Activated T-helper 2 cell treated with anti-CD3 and anti-CD28 coated beads, Interferon-gamma antibody, Interleukin-2, Interleukin-4, amounts not matched to agents 10 μg/mL and 5 μg/mL and 100 μg/mL, durations not matched to agents 14 hours and 24 hours and 36 hours (primary cell): ENCODE measurements around the gene KRT4. TPM values are rescaled to one million over a fixed set of nuclear protein-coding genes. Genes with fewer than 3 reads are reported as not detected.

Source experiments
- DNase-seq: peaks from one replicate; pipeline ENCODE4 v3.0.0; 2021; ENCODE audit warnings: low spot score
- H3K27ac Mint-ChIP-seq: one replicate; pipeline ENCODE4 v1.8.0; 2021; ENCODE audit warnings: mixed read lengths
- H3K27me3 Mint-ChIP-seq: one replicate; pipeline ENCODE4 v1.8.0; 2021; ENCODE audit warnings: low read depth, mixed read lengths
- H3K36me3 Mint-ChIP-seq: one replicate; pipeline ENCODE4 v1.8.0; 2021; ENCODE audit warnings: low read depth, mixed read lengths
- H3K4me1 Mint-ChIP-seq: one replicate; pipeline ENCODE4 v1.8.0; 2021; ENCODE audit warnings: low read depth, mixed read lengths
- H3K4me3 Mint-ChIP-seq: one replicate; pipeline ENCODE4 v1.8.0; 2021; ENCODE audit warnings: low read depth, mild to moderate bottlenecking, moderate library complexity, mixed read lengths
- H3K9me3 Mint-ChIP-seq: one replicate; pipeline ENCODE4 v1.8.0; 2021; ENCODE audit warnings: mixed read lengths
- intact Hi-C: fragments of 100-400 bp; cut with micrococcal nuclease; formaldehyde crosslinking; loops from one replicate; pipeline ENCODE4 v1.15.1; 2023
- total RNA-seq: library from RNA; stranded (reverse); gene quantifications from 2 replicates; pipeline ENCODE4 v1.2.3, GENCODE V29; 2022

The KRT4 gene
- total RNA-seq, 1 donor from 2014 or later = not detected

DNA sequence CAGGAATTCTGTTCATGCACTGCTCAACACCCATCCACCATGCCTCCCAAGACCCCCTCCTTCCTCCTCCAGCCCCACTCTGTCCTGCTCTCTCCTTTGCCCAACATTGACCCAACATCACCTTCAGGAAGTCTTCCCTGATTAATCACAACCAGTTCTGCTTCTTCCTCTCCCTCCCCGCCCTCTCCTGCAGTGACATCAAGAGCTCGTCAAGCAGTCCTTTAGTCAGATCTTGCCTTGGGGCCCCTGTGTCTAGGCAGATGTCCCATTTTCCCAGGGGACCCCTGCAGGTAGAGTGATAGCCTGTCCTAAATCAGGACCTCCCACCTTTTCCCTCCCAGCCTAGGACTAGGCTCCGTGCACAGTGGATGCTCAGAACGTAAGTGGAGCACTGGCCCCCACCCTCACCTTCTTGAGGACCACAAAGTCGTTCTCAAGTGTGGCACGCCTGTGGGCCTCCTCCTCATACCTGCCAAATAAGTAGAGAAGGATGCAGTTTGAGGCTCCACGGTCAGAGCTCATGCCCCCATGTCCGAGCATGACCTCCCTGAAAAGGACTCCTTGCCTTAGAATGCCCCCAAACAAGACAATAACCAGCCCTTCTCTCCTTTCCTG lies 32.5 kb upstream of the KRT4 start:
- H3K27ac Mint-ChIP-seq = no peak overlapping the region
- H3K4me3 Mint-ChIP-seq = no peak overlapping the region
- no peak for DNase-seq
- intact Hi-C loops = no loop called here
- H3K36me3 Mint-ChIP-seq = no peaks in the 10 kb centered on the region
- peaks cover 4% of the 10 kb centered on the region for H3K27me3 Mint-ChIP-seq
- peaks cover 2% of the 10 kb centered on the region for H3K4me1 Mint-ChIP-seq
- no peaks in the 10 kb centered on the region for H3K9me3 Mint-ChIP-seq

DNA sequence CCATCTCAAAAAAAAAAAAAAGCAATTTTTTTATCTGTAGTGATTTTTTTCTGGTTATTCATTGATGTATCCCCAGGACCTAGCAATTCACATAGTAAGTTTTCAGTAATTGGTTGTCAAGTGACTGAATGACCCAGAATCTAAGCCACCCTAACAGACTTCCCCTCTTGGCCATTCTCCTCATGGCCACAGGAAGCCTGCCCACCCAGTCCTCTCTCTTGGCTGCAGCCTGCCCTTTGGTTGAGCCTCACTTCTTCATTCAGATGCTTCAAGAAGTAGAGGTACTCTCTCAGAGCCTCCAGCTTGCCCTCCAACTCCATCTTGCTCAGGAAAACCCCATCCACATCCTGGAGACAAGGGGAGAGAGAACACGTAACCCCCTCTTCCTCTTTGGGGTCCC lies 32.0 kb upstream of the KRT4 start:
- DNase-seq = no peak
- no peaks in the 10 kb centered on the region for H3K36me3 Mint-ChIP-seq
- H3K27ac Mint-ChIP-seq = no peak overlapping the region
- H3K4me1 Mint-ChIP-seq = peaks cover 2% of the 10 kb centered on the region
- H3K9me3 Mint-ChIP-seq = no peaks in the 10 kb centered on the region
- peaks cover 3% of the 10 kb centered on the region for H3K27me3 Mint-ChIP-seq
- no peak overlapping the region for H3K4me3 Mint-ChIP-seq
- intact Hi-C loops = no loop called here

DNA sequence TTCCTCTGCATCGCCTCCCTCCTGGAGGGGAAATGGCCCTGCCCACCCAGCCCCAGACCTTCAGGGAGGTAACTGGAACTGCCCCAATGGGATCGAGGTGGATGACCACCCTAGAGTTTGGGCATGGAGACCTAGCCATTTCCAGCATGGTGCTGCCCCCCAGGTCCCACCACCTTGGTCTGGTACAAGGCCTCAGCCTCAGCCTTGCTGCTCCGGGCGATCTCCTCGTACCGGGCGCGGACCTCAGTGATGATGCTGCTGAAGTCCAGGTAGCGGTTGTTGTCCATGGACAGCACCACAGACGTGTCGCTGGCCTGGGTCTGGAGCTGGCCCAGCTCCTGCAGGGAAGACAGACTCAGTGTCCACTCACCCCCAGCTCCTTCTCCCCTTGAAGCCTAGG lies 30.5 kb upstream of the KRT4 start:
- peaks cover 3% of the 10 kb centered on the region for H3K27me3 Mint-ChIP-seq
- DNase-seq = no peak
- H3K4me3 Mint-ChIP-seq = no peak overlapping the region
- H3K4me1 Mint-ChIP-seq = peaks cover 2% of the 10 kb centered on the region
- H3K27ac Mint-ChIP-seq = no peak overlapping the region
- no peaks in the 10 kb centered on the region for H3K36me3 Mint-ChIP-seq
- intact Hi-C loops = no loop called here
- no peaks in the 10 kb centered on the region for H3K9me3 Mint-ChIP-seq

DNA sequence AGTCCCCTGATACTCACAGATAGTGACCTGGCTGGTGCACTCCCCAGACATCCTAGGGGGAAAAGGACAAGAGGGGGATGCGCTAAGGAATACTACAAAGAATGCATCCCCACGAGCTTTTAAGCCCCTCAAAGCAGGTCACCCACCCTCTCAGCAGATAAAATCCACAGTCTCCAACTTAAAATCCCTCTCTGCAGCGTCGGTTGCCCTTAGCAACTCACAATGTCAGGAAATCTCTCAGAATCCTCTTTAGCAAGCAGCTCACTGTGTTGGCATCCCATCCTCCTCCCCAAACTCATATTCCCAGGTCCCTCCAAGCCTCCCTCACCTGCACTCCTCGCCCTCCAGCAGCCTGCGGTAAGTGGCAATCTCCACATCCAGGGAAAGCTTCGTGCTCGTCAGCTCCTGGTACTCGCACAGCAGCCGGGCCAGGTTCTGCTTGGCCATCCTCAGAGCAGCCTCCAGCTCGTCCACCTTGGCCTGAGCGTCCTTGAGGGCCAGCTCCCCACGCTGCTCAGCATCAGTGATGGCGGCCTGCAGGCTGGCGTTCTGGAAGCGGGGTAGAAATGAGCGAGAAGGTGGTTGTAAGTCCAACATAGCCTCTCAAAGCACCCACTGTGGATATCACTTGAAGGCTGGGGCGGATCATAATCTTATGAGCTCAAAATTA lies 25.7 kb upstream of the KRT4 start:
- no peaks in the 10 kb centered on the region for H3K9me3 Mint-ChIP-seq
- peaks cover 27% of the 10 kb centered on the region for H3K4me1 Mint-ChIP-seq
- no peak for DNase-seq
- intact Hi-C loops = no loop called here
- no peak overlapping the region for H3K4me3 Mint-ChIP-seq
- no peaks in the 10 kb centered on the region for H3K36me3 Mint-ChIP-seq
- H3K27me3 Mint-ChIP-seq = peaks cover 6% of the 10 kb centered on the region
- no peak overlapping the region for H3K27ac Mint-ChIP-seq

DNA sequence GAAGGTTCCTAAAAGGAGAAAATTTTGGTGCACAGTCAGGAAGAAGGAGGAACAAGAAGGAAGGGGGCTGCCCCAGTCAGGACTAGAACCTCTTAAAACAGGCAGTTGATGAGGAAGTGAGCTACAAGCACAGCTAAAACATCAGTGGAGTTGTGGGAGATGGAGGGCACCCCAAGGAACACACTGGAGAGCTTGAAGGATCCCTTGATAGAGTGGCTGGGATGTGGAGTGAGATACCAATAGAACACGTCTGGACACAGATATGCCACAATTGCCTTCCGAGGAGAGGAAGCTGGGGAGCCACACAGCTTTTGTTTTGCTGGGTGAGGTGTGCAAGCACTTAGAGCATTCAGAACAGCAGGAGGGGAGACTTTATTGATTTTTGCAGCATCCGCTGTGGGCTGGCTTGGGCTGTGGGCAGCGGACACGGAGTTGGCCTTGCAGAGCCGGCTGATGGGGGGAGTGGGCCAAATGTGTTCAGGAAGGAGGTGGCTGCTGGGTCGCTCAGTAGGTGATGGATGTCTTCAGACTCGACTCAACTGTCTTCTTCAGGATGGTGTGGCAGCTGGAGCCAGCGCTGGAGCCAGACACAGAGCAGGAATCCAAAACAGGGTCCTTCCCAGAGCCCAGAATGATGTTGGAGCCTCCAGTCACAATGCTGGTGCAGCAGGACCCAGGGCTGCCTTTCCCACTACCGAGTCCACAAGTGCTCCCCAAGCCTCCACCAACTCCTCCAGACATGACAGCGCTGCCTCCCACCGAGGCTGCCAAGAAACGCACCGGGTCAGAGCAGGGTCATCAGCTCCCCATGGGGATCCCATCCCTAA lies 24.9 kb upstream of the KRT4 start:
- Mint-ChIP-seq H3K36me3 (no peaks in the 10 kb centered on the region), H3K27me3 (peaks cover 6% of the 10 kb centered on the region), H3K9me3 (no peaks in the 10 kb centered on the region), H3K4me1 (peaks cover 27% of the 10 kb centered on the region), H3K4me3 (no peak overlapping the region), H3K27ac (no peak overlapping the region)
- intact Hi-C loops = no loop called here
- no peak for DNase-seq

DNA sequence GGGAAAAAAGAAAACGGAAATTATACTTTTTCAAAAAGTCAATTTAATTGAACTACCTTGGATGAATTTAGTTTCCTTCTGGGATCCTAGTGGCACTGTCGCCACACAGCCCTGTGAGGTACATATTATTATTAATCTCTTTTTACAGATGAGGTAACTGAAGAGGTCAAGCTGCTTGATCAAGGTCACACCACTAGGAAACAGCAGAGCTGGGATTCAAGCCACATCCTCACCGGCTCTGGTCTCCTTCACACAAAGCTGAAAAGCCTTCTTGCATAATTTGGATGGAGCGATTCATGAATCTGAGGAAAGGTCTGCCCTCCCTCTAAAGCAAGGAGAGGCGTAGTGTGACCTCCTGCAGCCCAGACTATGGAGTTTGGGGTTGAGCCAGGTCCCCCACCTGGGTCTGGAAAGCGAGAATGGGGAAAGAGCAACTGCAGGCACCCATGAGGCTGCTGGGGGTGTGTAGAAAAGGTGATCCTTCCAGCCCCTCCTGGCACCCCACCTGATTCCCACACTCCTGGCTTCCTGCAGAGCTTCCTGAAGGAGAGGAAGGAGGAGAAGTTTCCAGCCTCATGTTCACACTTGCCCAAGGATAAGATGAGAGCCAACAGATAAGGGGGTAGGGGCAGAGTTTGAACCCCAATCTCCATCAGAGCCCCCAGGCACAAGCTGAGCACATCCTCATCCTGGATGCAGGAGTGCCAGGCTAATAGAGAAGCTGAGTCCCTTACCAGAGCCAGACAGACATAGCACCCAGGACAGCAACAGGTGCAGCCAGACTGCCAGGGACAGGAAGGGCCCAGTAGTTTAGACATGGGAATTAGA lies 24.1 kb upstream of the KRT4 start:
- Mint-ChIP-seq H3K4me1 (peaks cover 27% of the 10 kb centered on the region), H3K27ac (no peak overlapping the region), H3K9me3 (no peaks in the 10 kb centered on the region), H3K36me3 (no peaks in the 10 kb centered on the region), H3K27me3 (peaks cover 6% of the 10 kb centered on the region), H3K4me3 (no peak overlapping the region)
- intact Hi-C loops = no loop called here
- DNase-seq = no peak

DNA sequence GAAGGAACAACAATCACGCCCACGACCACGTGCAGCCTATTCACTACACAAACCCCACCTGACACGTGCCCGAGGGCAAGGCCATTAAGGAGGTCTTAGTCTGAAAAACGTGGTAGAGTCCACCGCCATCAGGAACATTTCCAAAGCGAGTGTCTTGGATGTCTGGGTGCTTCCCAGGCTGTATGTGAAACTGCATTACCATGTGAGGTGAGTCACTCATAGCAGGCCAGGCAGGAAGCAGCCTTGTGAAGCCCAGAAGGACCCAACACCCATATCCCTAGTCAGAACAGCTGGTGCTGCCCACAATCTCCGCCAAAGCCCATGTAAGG lies 23.5 kb upstream of the KRT4 start:
- Mint-ChIP-seq H3K27ac (peak overlapping the region; percentile 60), H3K36me3 (no peaks in the 10 kb centered on the region), H3K4me1 (peaks cover 26% of the 10 kb centered on the region), H3K27me3 (peaks cover 6% of the 10 kb centered on the region), H3K9me3 (no peaks in the 10 kb centered on the region), H3K4me3 (no peak overlapping the region)
- DNase-seq = no peak
- intact Hi-C loops = no loop called here

DNA sequence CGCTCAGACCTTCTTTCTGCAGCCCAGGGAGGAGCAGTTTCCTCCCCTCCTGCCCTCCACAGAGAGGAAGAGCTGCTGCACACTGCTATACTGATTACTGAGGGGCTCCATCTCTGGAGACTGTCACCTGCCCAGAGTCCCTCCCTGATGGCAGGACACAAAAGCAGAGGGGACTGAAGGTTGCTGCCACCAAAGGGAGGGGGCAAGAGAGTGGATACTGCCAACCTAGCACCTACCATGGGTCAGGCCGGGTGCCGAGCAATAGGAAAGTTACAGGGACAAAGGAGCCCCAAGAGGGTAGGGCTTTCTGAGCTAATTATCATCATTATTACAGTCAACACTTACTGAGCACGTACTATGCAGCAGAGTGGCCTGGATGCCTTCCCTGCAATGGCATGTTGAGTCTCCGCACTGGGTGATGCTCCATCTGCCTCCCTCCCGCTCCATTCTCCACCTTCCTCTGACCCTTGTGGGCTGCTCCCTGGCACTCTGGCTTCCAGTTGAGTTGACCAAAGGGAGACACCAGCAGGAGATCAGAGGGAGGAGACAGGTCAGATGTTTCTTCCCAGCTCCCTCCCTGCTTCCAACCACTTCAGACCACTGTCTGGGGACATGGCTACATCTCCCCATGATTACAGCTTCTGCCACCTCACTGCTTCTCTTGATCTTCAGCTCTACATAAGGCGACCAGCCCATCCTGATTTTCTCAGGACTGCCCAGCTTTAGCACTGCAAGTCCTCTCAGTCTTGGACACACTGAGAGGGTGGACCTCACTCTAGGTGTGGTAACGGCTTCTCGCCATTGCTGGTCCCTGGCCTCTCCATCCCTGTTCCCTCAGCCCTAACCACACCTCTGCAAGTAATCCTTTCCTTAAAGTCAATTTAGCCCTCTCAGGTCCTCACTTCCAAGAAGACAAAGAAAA lies 22.8 kb upstream of the KRT4 start:
- Mint-ChIP-seq H3K36me3 (no peaks in the 10 kb centered on the region), H3K4me3 (no peak overlapping the region), H3K27me3 (peaks cover 6% of the 10 kb centered on the region), H3K27ac (peak overlapping the region; percentile 69), H3K9me3 (no peaks in the 10 kb centered on the region), H3K4me1 (peaks cover 25% of the 10 kb centered on the region)
- no peak for DNase-seq
- intact Hi-C loops = no loop called here

DNA sequence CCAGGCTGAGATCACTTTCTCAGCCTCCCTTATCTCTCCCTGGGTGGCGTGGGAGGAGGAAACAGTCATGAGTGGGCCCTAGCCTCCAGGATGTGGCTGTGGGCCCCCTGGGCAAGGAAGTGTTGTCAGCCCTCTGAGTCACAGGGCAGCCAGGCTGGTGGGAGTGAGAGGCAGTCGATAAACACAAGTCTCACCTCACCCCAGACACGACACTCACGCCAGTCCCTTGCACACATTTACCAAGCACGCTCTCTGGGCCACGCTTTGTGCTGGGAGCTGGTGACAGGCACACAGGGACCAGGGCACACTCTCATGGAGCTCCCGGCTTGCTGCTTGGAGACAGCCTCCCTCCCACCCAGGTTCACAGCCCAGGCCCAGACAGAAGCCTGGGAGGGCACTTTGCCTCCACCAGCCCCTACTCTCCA lies 22.1 kb upstream of the KRT4 start:
- Mint-ChIP-seq H3K4me1 (peaks cover 25% of the 10 kb centered on the region), H3K36me3 (no peaks in the 10 kb centered on the region), H3K27ac (peak overlapping the region; percentile 69), H3K27me3 (peaks cover 6% of the 10 kb centered on the region), H3K9me3 (no peaks in the 10 kb centered on the region), H3K4me3 (no peak overlapping the region)
- intact Hi-C loops = no loop called here
- DNase-seq = no peak

DNA sequence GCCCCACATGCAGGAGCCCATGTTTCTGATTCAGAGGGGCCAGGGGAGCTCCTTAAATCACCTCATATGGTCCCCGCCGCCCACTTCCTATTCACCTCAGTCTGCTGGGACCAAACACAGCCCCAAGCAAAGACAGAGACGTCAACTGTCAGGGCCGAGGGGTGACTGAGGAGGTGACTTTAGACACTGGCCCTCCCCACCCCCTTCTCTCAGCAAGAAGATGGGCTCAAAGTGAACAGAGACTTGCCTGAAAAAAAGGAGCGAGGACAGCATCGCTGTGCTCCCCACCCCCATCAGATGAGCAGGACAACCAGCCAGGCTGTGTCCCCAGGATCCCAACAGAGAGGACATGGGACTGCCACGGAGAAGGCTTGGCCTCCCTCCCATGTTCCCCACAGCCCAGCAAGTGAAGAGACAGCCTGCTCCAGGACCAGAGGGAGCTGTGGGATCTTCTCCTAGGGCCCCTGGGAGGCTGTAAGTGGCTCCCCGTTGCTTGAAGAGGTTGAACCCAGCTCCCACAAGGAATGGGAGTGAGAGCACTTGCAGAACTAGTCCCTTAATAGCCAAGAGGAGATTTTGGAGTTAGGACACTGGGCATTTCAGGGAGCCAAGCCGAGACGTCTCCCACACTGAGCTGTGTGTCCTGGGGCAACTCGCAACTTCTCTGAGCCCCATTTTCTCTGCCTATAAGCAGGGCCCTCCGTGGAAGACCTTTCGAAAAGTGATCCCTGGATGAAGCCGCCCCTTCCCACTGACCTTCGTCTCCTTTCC lies 21.5 kb upstream of the KRT4 start:
- DNase-seq = no peak
- H3K4me1 Mint-ChIP-seq = peaks cover 25% of the 10 kb centered on the region
- H3K4me3 Mint-ChIP-seq = no peak overlapping the region

DNA sequence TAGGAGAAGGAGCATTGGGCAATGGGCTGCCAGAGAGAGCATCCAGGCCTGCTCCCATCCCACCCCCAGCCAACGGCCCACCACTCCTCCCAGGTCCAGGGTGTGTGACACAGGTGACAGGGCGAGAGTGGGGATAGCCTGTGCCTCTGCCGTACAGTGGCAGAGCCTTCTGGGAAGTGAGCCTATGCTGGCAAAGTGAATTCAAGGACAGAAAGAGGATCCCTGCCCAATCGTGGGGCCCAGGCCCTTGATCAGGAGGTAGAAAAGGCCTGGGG lies 20.7 kb upstream of the KRT4 start:
- Mint-ChIP-seq H3K9me3 (no peaks in the 10 kb centered on the region), H3K4me1 (peaks cover 25% of the 10 kb centered on the region), H3K27ac (no peak overlapping the region), H3K36me3 (no peaks in the 10 kb centered on the region), H3K27me3 (peaks cover 3% of the 10 kb centered on the region), H3K4me3 (no peak overlapping the region)
- intact Hi-C loops = no loop called here
- no peak for DNase-seq

More for the DNA sequence above, 21.5 kb upstream of the KRT4 start:
- Mint-ChIP-seq H3K9me3 (no peaks in the 10 kb centered on the region), H3K36me3 (no peaks in the 10 kb centered on the region), H3K27me3 (peaks cover 6% of the 10 kb centered on the region), H3K27ac (peak overlapping the region; percentile 69)
- intact Hi-C loops = no loop called here
